ENCODE measurements around the gene FCGBP. TPM values are rescaled to one million over a fixed set of nuclear protein-coding genes. Genes with fewer than 3 reads are reported as not detected.

The FCGBP gene
- total RNA-seq, 1 donor from 2014 or later, result 0.53 TPM

DNA sequence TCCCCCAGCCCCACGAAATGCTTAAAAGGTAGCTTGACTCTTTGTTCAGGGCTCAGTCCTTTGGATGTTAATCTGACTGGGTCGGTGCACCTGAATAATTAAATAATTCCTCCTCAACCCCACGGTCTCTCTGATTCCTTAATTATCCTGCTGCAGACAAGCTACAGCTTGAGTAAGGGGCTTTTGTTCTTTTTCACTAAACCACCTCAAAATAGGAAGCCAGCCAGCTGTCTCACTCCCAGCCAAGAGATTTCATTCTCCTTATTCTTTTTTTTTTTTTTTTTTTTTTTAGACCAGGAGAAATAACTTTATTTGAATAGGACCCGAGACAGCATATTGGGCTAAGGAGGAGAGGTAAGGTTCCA is 7.9 kb upstream of the FCGBP start:
- Histone ChIP-seq H3K4me3 (ENCODE audit: low read depth, low read length) (no peak overlapping the region), H3K36me3 (ENCODE audit: control insufficient read depth, insufficient read depth, low read length) (no peaks in the 10 kb centered on the region), H3K27me3 (ENCODE audit: control insufficient read depth, insufficient read depth, low read length) (no peaks in the 10 kb centered on the region)
- FAIRE-seq (no peak), DNase-seq (ENCODE audit: low read depth) (no peak)
- TF ChIP-seq, protein P1, sequence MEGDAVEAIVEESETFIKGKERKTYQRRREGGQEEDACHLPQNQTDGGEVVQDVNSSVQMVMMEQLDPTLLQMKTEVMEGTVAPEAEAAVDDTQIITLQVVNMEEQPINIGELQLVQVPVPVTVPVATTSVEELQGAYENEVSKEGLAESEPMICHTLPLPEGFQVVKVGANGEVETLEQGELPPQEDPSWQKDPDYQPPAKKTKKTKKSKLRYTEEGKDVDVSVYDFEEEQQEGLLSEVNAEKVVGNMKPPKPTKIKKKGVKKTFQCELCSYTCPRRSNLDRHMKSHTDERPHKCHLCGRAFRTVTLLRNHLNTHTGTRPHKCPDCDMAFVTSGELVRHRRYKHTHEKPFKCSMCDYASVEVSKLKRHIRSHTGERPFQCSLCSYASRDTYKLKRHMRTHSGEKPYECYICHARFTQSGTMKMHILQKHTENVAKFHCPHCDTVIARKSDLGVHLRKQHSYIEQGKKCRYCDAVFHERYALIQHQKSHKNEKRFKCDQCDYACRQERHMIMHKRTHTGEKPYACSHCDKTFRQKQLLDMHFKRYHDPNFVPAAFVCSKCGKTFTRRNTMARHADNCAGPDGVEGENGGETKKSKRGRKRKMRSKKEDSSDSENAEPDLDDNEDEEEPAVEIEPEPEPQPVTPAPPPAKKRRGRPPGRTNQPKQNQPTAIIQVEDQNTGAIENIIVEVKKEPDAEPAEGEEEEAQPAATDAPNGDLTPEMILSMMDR (IDR thresholded peaks at IDR 0.05; ENCODE audit: insufficient read depth, low read length, severe bottlenecking), result no peak

DNA sequence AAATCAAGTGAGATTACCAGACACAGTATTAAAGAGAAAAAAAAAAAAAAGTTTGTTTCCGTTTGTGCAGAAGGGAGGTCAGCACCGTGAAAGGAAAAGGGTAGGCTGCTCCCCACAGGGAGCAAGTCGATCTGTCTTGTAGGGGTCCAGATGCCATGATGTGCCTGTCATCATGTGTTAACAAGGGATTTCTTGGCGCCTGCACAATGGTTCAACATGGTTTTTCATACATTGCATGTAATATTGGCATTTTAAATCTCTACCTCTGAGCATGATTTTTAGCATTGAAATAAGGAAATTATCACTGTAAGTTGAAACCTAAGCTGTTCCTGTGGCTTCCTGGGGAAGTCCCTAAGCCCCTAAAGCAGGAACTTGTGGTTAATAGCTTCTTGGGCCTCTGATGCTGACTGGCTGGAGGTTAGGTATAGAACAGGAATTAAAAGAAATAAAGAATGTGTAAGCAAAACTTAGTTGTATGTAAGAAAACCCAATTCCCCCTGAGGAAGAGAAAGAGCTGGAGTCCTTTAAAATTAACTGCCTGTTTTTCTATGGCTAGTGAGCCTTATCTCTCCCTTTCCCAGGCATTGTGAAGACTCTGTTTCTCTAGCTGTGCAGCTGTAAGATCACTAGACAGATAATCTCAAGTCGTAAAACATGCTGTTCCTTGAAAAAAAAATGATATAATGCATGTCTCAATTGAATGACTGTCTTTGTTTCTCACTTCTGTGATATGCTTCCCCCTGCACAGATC is 7.4 kb upstream of the FCGBP start:
- Histone ChIP-seq H3K36me3 (ENCODE audit: control insufficient read depth, insufficient read depth, low read length) (no peaks in the 10 kb centered on the region), H3K4me3 (ENCODE audit: low read depth, low read length) (no peak overlapping the region), H3K27me3 (ENCODE audit: control insufficient read depth, insufficient read depth, low read length) (no peaks in the 10 kb centered on the region)
- TF ChIP-seq, protein P1 (IDR thresholded peaks at IDR 0.05; ENCODE audit: insufficient read depth, low read length, severe bottlenecking), result no peak
- DNase-seq (ENCODE audit: low read depth) (peak; percentile 33), FAIRE-seq (no peak)

DNA sequence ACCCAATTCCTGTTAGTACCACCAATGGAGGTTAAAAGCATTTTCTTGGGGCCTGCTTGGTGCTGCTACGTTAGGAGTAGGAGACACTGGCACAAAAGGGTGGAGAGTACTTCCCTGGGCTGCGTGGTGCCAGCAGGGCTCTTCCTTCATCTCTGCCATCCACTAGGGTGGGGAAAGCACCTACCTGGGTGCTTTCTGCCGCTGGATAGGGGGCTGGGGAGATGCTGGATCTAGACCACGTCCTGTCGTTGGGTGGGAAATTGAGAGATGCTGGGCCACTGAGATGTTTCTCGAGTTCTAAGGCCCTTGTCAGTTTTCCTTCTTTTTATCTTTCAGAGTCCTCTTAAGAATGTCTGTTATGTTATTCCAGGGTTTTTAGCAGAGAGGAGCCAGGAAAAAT is 6.7 kb upstream of the FCGBP start:
- TF ChIP-seq, protein P1 (IDR thresholded peaks at IDR 0.05; ENCODE audit: insufficient read depth, low read length, severe bottlenecking), result no peak
- DNase-seq (ENCODE audit: low read depth) (no peak), FAIRE-seq (no peak)
- Histone ChIP-seq H3K4me3 (ENCODE audit: low read depth, low read length) (no peak overlapping the region), H3K27me3 (ENCODE audit: control insufficient read depth, insufficient read depth, low read length) (no peaks in the 10 kb centered on the region), H3K36me3 (ENCODE audit: control insufficient read depth, insufficient read depth, low read length) (no peaks in the 10 kb centered on the region)

DNA sequence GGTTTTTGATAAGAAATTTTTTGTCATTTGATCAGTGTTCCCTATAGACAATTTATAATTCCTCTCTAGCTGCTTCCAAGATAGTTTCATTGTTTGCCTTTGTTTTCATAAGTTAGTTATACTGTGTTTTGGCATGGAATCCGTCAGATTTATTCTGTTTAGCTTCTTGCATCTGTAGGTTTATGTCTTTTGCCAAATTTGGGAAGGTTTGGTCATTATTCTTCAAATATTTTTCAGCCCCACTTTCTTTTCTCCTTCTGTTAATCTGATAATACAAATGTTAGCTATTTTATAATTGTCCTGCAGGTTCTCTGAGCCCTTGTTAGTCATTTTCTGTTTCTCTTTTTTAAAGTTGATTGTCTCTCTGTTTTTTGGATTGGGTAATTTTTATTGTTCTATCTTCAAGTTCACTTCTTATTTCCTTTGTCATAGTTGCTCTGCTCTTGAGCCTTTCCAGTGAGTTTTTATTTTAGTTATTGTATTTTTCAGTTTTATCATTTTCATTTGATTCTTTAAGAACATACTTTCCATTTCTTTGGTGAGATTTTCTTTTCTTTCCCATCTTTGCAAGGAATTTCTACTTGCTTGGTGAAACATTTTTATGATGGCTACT is 5.9 kb upstream of the FCGBP start:
- TF ChIP-seq, protein P1 (IDR thresholded peaks at IDR 0.05; ENCODE audit: insufficient read depth, low read length, severe bottlenecking), result no peak
- Histone ChIP-seq H3K36me3 (ENCODE audit: control insufficient read depth, insufficient read depth, low read length) (no peaks in the 10 kb centered on the region), H3K27me3 (ENCODE audit: control insufficient read depth, insufficient read depth, low read length) (no peaks in the 10 kb centered on the region), H3K4me3 (ENCODE audit: low read depth, low read length) (no peak overlapping the region)
- DNase-seq (ENCODE audit: low read depth) (no peak), FAIRE-seq (no peak)

DNA sequence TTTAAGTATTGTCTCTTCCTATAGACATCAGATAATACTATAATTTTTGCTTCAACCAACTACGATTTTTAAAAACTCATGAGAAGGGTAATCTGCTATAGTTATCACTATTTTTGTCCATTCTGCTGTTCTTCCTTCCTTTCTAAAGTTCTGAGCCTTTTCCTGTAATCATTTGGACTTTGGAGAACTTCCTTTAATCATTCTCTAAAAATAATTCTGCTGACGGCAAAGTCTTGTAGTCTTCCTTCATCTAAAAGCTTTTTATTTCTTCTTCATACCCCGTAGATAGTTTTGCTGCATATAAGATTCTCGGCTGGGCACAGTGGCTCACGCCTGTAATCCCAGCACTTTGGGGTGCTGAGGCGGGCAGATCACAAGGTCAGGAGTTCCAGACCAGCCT is 5.1 kb upstream of the FCGBP start:
- Histone ChIP-seq H3K27me3 (ENCODE audit: control insufficient read depth, insufficient read depth, low read length) (no peaks in the 10 kb centered on the region), H3K4me3 (ENCODE audit: low read depth, low read length) (no peak overlapping the region), H3K36me3 (ENCODE audit: control insufficient read depth, insufficient read depth, low read length) (no peaks in the 10 kb centered on the region)
- TF ChIP-seq, protein P1 (IDR thresholded peaks at IDR 0.05; ENCODE audit: insufficient read depth, low read length, severe bottlenecking), result no peak
- no peak for FAIRE-seq
- DNase-seq (ENCODE audit: low read depth), result no peak

All from bronchial epithelial cell (primary cell).